NCI-H2227 (cell line): ENCODE results near the gene MIEF2.

Experiments
- DNase-seq: peaks from one replicate; lab custom pipeline; 2025; ENCODE audit not compliant: unreplicated experiment; lab: John Stamatoyannopoulos, UW

The MIEF2 gene

GRCh38 chr17:18256351-18256750, 4.1 kb upstream of the MIEF2 start:
- DNase-seq, result no peak

- no peak for DNase-seq
Observed at GRCh38 chr17:18256776-18257175, 3.7 kb upstream of the MIEF2 start.

GRCh38 chr17:18257268-18257981, 3.0 kb upstream of the MIEF2 start:
- no peak for DNase-seq

- peak; percentile 25 for DNase-seq
Observed at GRCh38 chr17:18257982-18258355, 2.5 kb upstream of the MIEF2 start.

- peak; percentile 39 for DNase-seq
Observed at GRCh38 chr17:18258356-18259038, 2.0 kb upstream of the MIEF2 start, which contains the start of gene FLII. Gene FLII (minus strand): TSS chr17:18258738. CDS start chr17:18258690, 48 bp downstream.

GRCh38 chr17:18259621-18260331, 686 bp upstream of the MIEF2 start:
- DNase-seq, result no peak

- no peak for DNase-seq
Observed at GRCh38 chr17:18261146-18261515, 669 bp downstream of the MIEF2 start.

- DNase-seq, result no peak
Observed at GRCh38 chr17:18261659-18262058, 1.2 kb downstream of the MIEF2 start.

GRCh38 chr17:18262111-18262510, 1.6 kb downstream of the MIEF2 start:
- no peak for DNase-seq

GRCh38 chr17:18262641-18263040, 2.2 kb downstream of the MIEF2 start:
- DNase-seq, result no peak

GRCh38 chr17:18263885-18264682, 3.6 kb downstream of the MIEF2 start:
- no peak for DNase-seq

- DNase-seq, result no peak
Observed at GRCh38 chr17:18267366-18267765, 6.9 kb downstream of the MIEF2 start.

- peak; percentile 5 for DNase-seq
Observed at GRCh38 chr17:18267927-18268711, 7.7 kb downstream of the MIEF2 start.

GRCh38 chr17:18270046-18270931, 9.8 kb downstream of the MIEF2 start:
- DNase-seq, result no peak

GRCh38 chr17:18277076-18277475, 16.6 kb downstream of the MIEF2 start:
- no peak for DNase-seq

GRCh38 chr17:18278867-18279266, 18.4 kb downstream of the MIEF2 start:
- no peak for DNase-seq

GRCh38 chr17:18280249-18280648, 19.8 kb downstream of the MIEF2 start:
- no peak for DNase-seq

- no peak for DNase-seq
Observed at GRCh38 chr17:18280766-18281371, 20.4 kb downstream of the MIEF2 start.

- no peak for DNase-seq
Observed at GRCh38 chr17:18281788-18282187, 21.3 kb downstream of the MIEF2 start.
